KMS-11 (cell line): ENCODE measurements around the gene SACS.
"Not testable (repeated sequence)": the region's sequence is repeated elsewhere in the genome, so short reads cannot be mapped to it uniquely, and the experiment has no call there.

Experiments
- H2AFZ ChIP-seq: fragments of 200-600 bp; sonication (generic); 2 replicates; pipeline ENCODE4 v1.6.1; 2016; ENCODE audit warnings: antibody characterized with exemption, mixed run types, low read depth
- H3K27ac ChIP-seq: fragments of 200-600 bp; sonication (generic); 2 replicates; pipeline ENCODE4 v1.6.1; 2016; ENCODE audit warnings: mild to moderate bottlenecking, mixed run types
- H3K27me3 ChIP-seq: fragments of 200-600 bp; sonication (generic); 2 replicates; pipeline ENCODE4 v1.6.1; 2017; ENCODE audit warnings: mild to moderate bottlenecking, low read depth, mixed run types, moderate library complexity; ENCODE audit not compliant: insufficient read depth
- H3K36me3 ChIP-seq: fragments of 200-600 bp; sonication (generic); 2 replicates; pipeline ENCODE4 v1.6.1; 2017; ENCODE audit warnings: mild to moderate bottlenecking, mixed run types; ENCODE audit not compliant: insufficient read depth
- H3K4me1 ChIP-seq: fragments of 200-600 bp; sonication (generic); 2 replicates; pipeline ENCODE4 v1.6.1; 2016; ENCODE audit warnings: mild to moderate bottlenecking, low read depth, mixed run types; ENCODE audit not compliant: poor library complexity, severe bottlenecking
- H3K4me2 ChIP-seq: fragments of 200-600 bp; sonication (generic); 2 replicates; pipeline ENCODE4 v1.7.0; 2016; ENCODE audit warnings: mild to moderate bottlenecking, mixed run types
- H3K4me3 ChIP-seq: fragments of 200-600 bp; sonication (generic); IDR thresholded peaks from 2 replicates; pipeline ENCODE4 v1.6.1; 2017; ENCODE audit warnings: low read depth, low read length, mixed read lengths; ENCODE audit not compliant: insufficient read depth
- H3K79me2 ChIP-seq: fragments of 200-600 bp; sonication (generic); 2 replicates; pipeline ENCODE4 v1.6.1; 2016; ENCODE audit warnings: low read depth, mixed run types; ENCODE audit not compliant: insufficient read depth
- H3K9ac ChIP-seq: fragments of 200-600 bp; sonication (generic); 2 replicates; pipeline ENCODE4 v1.6.1; 2016; ENCODE audit warnings: mild to moderate bottlenecking, mixed run types
- H4K20me1 ChIP-seq: fragments of 200-600 bp; sonication (generic); 2 replicates; pipeline ENCODE4 v1.6.1; 2016; ENCODE audit warnings: mild to moderate bottlenecking, mixed run types; ENCODE audit not compliant: insufficient read depth
- TF ChIP-seq, protein P1 (sequence below): fragments of 200-600 bp; sonication (generic); conservative IDR thresholded peaks from 2 replicates; pipeline ENCODE4 v1.6.1; 2017; ENCODE audit warnings: low read depth, mild to moderate bottlenecking, antibody characterized with exemption, low read length, moderate library complexity, mixed read lengths

Gene SACS

DNA sequence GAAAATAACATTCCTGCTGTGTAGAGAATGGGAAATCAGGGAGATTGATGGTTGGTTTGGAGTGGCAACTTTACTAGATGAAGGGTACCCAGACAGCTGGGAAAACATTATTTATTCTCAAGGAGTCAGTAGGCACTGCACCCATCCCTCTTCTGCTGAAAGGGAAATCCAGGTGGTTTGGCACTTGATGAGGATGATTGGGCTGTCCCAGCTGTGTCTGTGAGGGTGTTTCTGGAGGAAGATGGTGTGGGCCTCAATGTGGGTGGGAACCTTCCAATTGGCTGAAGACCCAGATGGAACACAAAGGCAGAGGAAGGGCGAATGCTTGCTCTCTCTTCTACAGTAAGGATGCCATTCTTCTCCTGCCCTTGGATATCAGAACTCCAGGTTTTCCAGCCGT is 10.4 kb upstream of the SACS start:
- no peaks in the 10 kb centered on the region for H4K20me1 ChIP-seq
- no peaks in the 10 kb centered on the region for H3K79me2 ChIP-seq
- no peaks in the 10 kb centered on the region for H3K36me3 ChIP-seq
- TF ChIP-seq, protein P1, sequence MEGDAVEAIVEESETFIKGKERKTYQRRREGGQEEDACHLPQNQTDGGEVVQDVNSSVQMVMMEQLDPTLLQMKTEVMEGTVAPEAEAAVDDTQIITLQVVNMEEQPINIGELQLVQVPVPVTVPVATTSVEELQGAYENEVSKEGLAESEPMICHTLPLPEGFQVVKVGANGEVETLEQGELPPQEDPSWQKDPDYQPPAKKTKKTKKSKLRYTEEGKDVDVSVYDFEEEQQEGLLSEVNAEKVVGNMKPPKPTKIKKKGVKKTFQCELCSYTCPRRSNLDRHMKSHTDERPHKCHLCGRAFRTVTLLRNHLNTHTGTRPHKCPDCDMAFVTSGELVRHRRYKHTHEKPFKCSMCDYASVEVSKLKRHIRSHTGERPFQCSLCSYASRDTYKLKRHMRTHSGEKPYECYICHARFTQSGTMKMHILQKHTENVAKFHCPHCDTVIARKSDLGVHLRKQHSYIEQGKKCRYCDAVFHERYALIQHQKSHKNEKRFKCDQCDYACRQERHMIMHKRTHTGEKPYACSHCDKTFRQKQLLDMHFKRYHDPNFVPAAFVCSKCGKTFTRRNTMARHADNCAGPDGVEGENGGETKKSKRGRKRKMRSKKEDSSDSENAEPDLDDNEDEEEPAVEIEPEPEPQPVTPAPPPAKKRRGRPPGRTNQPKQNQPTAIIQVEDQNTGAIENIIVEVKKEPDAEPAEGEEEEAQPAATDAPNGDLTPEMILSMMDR = no peak
- H3K4me2 ChIP-seq = no peak overlapping the region
- H3K27me3 ChIP-seq = no peaks in the 10 kb centered on the region
- H3K9ac ChIP-seq = no peak overlapping the region
- no peaks in the 10 kb centered on the region for H3K4me1 ChIP-seq
- no peak overlapping the region for H2AFZ ChIP-seq
- H3K27ac ChIP-seq = no peak overlapping the region
- no peak overlapping the region for H3K4me3 ChIP-seq

DNA sequence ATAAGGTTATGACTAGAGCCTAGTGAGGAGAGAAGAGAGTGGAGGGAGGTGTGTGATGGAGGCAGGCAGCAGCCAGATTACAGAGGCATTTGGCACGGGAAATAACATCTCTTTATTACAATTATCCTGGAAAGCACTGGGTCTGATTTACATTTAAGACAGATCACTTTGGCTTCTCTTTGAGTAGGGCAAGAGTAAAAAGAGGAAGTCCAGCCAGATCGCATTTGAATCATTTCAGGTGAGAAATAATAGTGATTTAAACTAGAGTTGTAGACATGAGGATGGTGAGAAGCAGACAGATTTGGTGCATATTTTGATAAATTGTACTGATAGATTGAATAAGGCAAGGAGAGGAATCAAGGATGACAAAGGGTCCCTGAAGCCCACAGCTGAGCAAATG is 9.6 kb upstream of the SACS start:
- TF ChIP-seq, protein P1 = no peak
- Histone ChIP-seq H3K4me3 (no peak overlapping the region), H4K20me1 (no peaks in the 10 kb centered on the region), H3K4me2 (no peak overlapping the region), H3K36me3 (no peaks in the 10 kb centered on the region), H2AFZ (no peak overlapping the region), H3K27ac (no peak overlapping the region), H3K27me3 (no peaks in the 10 kb centered on the region), H3K9ac (no peak overlapping the region), H3K4me1 (no peaks in the 10 kb centered on the region), H3K79me2 (no peaks in the 10 kb centered on the region)

DNA sequence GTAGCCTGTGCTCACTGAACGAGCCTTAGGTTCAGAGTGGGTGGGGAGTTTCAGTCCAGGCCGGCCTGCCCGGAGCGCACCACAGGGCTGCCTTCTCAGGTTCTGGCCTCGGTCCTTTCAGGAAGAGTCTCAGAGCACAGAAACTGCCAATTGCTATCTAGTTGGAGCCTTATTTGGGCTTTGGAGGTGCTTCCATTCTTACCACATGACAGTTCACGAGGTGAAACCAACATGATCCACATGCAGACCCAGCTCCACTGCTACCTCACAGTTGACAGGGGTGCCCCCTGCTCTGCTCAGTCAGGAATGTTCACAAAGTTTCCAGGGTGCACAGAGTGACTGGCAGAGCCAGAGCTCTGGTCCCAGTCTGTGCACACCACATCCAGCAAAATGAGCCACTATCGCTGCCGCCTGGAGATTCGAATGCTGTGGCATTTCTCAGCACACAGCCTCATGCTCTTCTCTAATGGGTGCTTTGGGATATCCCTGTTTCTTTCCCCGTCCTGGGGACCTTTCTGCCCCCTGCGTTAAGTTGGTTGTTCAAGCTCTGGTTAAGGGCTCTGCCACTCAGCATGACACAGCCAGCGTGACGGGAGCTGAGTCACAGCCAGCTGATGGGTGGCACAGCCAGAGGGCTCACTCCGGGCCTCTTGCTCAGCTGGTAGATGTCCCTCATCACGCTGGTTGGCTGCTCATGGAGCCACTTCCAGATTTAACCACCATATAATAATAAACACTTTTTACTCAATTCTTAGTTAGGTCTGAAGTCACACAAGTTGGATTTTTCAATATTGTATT is 7.5 kb upstream of the SACS start:
- H3K4me2 ChIP-seq = no peak overlapping the region
- H3K27ac ChIP-seq = no peak overlapping the region
- no peaks in the 10 kb centered on the region for H3K4me1 ChIP-seq
- TF ChIP-seq, protein P1 = no peak
- no peaks in the 10 kb centered on the region for H3K27me3 ChIP-seq
- H2AFZ ChIP-seq = no peak overlapping the region
- no peaks in the 10 kb centered on the region for H3K79me2 ChIP-seq
- H4K20me1 ChIP-seq = no peaks in the 10 kb centered on the region
- H3K36me3 ChIP-seq = no peaks in the 10 kb centered on the region
- H3K9ac ChIP-seq = no peak overlapping the region
- H3K4me3 ChIP-seq = no peak overlapping the region

DNA sequence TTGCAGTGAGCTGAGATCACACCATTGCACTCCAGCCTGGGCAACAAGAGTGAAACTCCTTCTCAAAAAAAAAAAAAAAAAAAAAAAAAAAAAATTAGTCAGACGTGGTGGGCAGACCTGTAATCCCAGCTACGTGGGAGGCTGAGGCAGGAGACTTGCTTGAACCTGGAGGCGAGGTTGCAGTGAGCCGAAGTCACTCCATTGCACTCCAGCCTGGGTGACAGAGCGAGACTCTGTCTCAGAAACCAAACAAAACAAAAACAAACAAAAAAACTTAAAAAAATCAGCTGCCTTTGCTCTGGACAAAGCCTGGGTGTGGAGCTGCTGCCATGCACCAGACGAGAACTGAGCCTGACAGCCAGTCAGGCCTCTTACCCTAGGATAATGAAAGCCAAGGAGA is 6.8 kb upstream of the SACS start:
- not testable (repeated sequence) for H3K27me3 ChIP-seq, H3K36me3 ChIP-seq, H4K20me1 ChIP-seq, H3K27ac ChIP-seq, H3K4me1 ChIP-seq, H3K4me2 ChIP-seq, H3K4me3 ChIP-seq, H3K79me2 ChIP-seq, H2AFZ ChIP-seq, H3K9ac ChIP-seq

DNA sequence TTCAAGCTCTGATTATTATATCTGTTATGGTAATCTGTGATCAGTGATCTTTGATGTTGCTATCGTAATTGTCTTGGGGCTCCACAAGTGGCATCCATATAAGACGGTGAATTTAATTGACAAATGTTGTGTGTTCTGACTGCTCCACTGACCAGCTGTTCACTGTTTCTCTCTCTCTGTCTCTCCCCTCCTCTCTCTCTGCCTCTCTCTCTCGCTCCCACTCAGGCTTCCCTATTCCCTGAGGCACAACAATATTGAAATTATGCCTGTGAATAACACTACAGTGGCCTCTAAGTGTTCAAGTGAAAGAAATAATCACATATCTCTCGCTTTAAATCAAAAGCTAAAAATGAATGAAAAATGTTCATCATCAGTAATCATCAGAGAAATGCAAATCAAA is 4.4 kb upstream of the SACS start:
- no peak overlapping the region for H3K27ac ChIP-seq
- H2AFZ ChIP-seq = no peak overlapping the region
- H3K4me2 ChIP-seq = no peak overlapping the region
- TF ChIP-seq, protein P1 = no peak
- H4K20me1 ChIP-seq = no peaks in the 10 kb centered on the region
- H3K4me1 ChIP-seq = no peaks in the 10 kb centered on the region
- H3K36me3 ChIP-seq = no peaks in the 10 kb centered on the region
- no peaks in the 10 kb centered on the region for H3K79me2 ChIP-seq
- no peaks in the 10 kb centered on the region for H3K27me3 ChIP-seq
- no peak overlapping the region for H3K4me3 ChIP-seq
- no peak overlapping the region for H3K9ac ChIP-seq
